Stimulated activated memory B cell treated with anti-CD40 and anti-IgM and Interleukin-4, amounts not matched to agents 10 μg/mL and 1 μg/mL and 100 μg/mL, for 72 hours (primary cell): ENCODE results near the gene RAI1.
A peak's percentile ranks its signal among the peaks of the same experiment; 100 is the strongest.
"Not testable (repeated sequence)": the region's sequence is repeated elsewhere in the genome, so short reads cannot be mapped to it uniquely, and the experiment has no call there.

ENCODE experiments used
- ATAC-seq: fragments of 150-1000 bp; cut with Tn5 transposase; 2 replicates; pipeline ENCODE4 v1.10.0; 2021
- H3K27ac Mint-ChIP-seq: one replicate; pipeline ENCODE4 v1.8.0; 2022; ENCODE audit warnings: mild to moderate bottlenecking, mixed read lengths
- H3K27me3 Mint-ChIP-seq: one replicate; pipeline ENCODE4 v1.8.0; 2022; ENCODE audit warnings: mixed read lengths
- H3K36me3 Mint-ChIP-seq: one replicate; pipeline ENCODE4 v1.8.0; 2022; ENCODE audit warnings: mixed read lengths
- H3K4me1 Mint-ChIP-seq: one replicate; pipeline ENCODE4 v1.8.0; 2022; ENCODE audit warnings: mixed read lengths
- H3K4me3 Mint-ChIP-seq: one replicate; pipeline ENCODE4 v1.8.0; 2022; ENCODE audit warnings: mild to moderate bottlenecking, moderate library complexity, mixed read lengths
- H3K9me3 Mint-ChIP-seq: one replicate; pipeline ENCODE4 v1.8.0; 2022; ENCODE audit warnings: mixed read lengths

RAI1 gene

GRCh38 chr17:17683710-17684365 lies 2.6 kb downstream of the RAI1 start:
- Mint-ChIP-seq H3K4me1 (peaks cover 52% of the 10 kb centered on the region), H3K4me3 (peak overlapping the region; percentile 89), H3K36me3 (no peaks in the 10 kb centered on the region), H3K9me3 (no peaks in the 10 kb centered on the region), H3K27me3 (no peaks in the 10 kb centered on the region), H3K27ac (peak overlapping the region; percentile 96)
- no peak for ATAC-seq

DNA sequence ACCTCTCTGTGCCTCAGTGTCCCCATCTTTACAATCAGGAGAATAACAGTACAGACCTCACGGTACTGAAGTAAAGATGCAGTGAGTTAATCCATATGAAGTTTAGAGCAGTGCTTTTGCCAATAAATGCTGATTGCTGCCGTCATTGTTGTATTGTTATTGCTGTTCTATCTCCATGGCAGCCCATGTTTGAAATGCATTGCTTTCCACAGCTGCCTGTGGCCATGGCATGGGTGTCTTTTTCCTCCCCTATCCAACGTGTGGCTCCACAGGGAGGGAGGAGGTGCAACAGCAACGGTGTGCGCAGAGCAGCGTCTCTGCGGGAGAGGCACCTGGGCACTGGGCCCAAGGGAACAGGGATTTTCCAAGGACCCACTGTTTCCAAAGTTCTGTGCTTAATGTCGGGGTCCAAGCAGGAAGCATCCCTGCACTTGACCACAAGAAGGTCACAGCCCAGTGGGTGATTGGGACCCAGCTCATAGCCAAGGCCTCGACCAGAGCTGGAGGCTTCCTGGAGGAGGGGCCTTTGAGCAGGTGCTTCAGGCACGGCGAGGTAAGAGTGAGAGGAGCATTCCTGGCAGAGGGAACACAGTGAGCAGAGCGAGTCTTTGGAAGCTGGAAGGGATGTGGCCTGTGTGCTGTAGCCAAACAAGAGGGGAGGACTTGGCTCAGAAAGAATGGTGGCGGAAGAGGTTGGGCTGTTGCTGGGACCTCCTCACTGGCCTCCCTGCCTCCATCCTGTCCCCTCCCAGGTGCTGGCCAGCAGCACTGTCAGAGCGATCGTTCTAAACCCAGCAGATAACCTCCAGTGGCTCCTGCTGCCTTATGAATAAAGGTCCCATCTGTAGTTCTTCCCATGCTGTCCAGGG lies 3.9 kb downstream of the RAI1 start:
- H3K27ac Mint-ChIP-seq, result peak overlapping the region; percentile 5
- peaks cover 52% of the 10 kb centered on the region for H3K4me1 Mint-ChIP-seq
- no peak for ATAC-seq
- H3K36me3 Mint-ChIP-seq, result no peaks in the 10 kb centered on the region
- H3K27me3 Mint-ChIP-seq, result no peaks in the 10 kb centered on the region
- H3K4me3 Mint-ChIP-seq, result no peak overlapping the region
- H3K9me3 Mint-ChIP-seq, result no peaks in the 10 kb centered on the region

DNA sequence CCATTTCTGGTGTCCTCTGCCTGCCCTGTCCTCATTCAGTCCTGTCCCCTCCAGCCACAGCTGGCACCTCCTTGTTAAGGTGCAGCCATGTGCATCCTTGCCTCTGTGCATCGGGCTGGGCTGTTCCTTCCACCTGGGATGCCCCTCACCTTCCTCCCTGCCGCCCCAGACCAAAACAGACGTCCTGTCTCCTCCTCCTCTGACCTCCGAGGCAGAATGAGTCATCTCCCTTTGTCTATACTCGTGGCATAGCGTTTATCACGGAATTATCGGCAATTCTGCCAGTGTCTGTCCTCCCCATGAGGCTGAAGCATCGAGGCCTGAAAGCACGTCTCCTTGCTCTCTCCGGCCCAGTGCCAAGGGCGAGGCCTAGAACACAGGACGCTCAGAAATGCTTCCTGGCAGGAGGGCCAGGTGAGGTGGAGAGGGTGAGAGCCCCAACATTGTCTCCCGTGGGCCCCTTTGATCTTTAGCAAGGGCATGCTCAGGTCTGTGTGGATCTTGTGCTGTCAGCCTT lies 4.6 kb downstream of the RAI1 start:
- Mint-ChIP-seq H3K9me3 (no peaks in the 10 kb centered on the region), H3K36me3 (no peaks in the 10 kb centered on the region), H3K27ac (peak overlapping the region; percentile 5), H3K4me1 (peaks cover 55% of the 10 kb centered on the region), H3K27me3 (no peaks in the 10 kb centered on the region), H3K4me3 (peak overlapping the region; percentile 0)
- ATAC-seq, result no peak

GRCh38 chr17:17689312-17689711 lies 8.1 kb downstream of the RAI1 start:
- no peak for ATAC-seq

GRCh38 chr17:17690233-17690632 lies 9.0 kb downstream of the RAI1 start:
- not testable (repeated sequence) for ATAC-seq, H3K36me3 Mint-ChIP-seq, H3K9me3 Mint-ChIP-seq, H3K27me3 Mint-ChIP-seq, H3K4me3 Mint-ChIP-seq
- Mint-ChIP-seq H3K27ac (peak overlapping the region; percentile 88), H3K4me1 (peaks cover 68% of the 10 kb centered on the region)

More at GRCh38 chr17:17689312-17689711, 8.1 kb downstream of the RAI1 start:
- Mint-ChIP-seq H3K27ac (no peak overlapping the region), H3K4me1 (peaks cover 74% of the 10 kb centered on the region), H3K36me3 (no peaks in the 10 kb centered on the region), H3K9me3 (no peaks in the 10 kb centered on the region), H3K27me3 (no peaks in the 10 kb centered on the region), H3K4me3 (no peak overlapping the region)

GRCh38 chr17:17691468-17692263 lies 10.4 kb downstream of the RAI1 start:
- Mint-ChIP-seq H3K27ac (peak overlapping the region; percentile 88), H3K9me3 (no peaks in the 10 kb centered on the region), H3K4me3 (peak overlapping the region; percentile 36), H3K36me3 (no peaks in the 10 kb centered on the region), H3K4me1 (peaks cover 65% of the 10 kb centered on the region), H3K27me3 (no peaks in the 10 kb centered on the region)
- ATAC-seq, result peak; percentile 66

DNA sequence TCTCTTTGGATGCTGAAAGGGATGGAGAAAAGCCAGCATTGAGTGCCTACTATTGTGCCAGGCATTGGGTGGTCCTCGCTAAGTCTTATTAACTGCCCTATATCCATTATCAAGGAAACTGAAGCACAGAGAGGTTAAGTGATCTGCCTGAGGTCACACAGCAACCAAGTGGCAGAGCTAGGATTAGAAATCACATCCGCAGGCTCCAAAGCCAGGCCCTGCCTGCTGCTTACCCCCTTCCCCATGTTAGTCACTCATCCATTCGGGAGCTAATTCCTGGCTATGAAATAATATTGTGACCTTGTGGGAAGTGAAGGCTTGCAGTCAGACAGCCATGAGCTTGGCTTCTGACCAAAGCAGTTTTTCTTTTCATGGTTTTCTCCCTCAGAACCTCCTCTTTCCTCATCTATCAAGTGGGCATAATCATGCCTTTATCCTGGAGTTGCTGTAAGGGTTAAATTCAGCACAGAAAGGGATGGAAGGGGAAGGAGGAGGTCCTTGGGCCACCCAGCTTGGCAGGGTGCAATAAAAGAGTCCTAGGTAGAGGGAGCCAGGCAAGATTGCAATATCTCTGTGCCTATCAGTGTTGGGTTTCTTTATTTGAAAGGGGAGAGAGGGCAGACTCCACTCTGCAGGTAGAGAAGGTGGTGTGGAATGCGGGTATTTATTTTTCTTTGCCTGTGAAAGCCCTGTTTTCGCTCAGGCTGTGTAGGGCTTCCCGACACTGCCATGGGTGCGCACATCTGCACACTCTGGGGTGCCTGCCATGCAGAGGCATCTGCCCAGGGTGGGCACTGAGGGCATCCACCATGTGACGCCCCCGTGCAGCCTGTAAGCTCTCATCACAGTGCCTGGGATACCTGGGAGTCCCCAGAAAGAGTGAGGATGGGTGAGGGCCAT lies 11.3 kb downstream of the RAI1 start:
- Mint-ChIP-seq H3K4me1 (peaks cover 65% of the 10 kb centered on the region), H3K27me3 (no peaks in the 10 kb centered on the region), H3K27ac (peak overlapping the region; percentile 88), H3K36me3 (no peaks in the 10 kb centered on the region), H3K9me3 (no peaks in the 10 kb centered on the region), H3K4me3 (peak overlapping the region; percentile 8)
- ATAC-seq, result no peak

DNA sequence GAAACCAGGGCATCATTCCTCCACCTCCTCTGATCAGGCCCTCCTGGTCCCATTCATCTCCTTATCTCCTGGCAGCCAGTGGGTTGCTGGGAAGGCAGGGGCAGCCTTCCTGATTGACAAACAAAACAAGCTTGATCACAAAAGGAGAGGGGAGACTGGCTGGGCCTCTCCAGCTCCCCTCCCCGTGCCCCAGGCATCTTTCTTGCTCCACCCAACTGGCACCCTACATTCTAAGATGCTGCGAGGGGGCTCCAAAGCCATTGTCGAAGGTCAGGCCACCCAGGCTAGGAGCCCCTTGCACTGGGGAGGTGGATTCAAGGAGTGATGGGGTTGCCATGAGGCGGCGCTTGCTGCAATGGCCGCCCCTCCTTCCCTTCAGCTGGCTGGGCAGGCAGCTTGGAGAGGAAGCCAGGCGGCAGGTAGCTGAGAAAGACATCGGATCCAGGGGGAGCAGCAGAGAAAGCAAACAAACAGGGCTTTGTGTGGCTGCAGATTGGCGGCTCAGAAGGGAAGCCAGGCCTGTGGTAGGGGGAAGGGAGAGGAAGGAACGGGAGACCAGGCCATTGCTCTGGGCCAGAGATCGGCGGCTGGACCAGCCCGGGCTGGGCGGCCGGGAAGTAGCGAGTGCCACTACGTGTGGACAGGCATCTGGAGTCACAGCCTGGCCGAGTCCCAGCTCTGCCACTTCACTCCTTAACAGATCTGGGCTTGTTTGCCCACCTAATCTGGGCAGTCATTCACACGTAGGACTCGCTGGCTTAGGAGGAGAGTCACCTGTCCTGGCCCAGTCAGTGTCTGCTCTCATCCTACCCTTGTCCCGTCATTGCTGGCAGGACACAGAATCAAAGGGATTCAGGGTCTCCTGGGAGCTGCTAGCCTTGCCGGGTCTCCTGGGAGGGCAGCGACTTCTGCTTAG lies 12.3 kb downstream of the RAI1 start:
- peak overlapping the region; percentile 88 for H3K27ac Mint-ChIP-seq
- no peaks in the 10 kb centered on the region for H3K27me3 Mint-ChIP-seq
- H3K9me3 Mint-ChIP-seq, result no peaks in the 10 kb centered on the region
- H3K4me3 Mint-ChIP-seq, result peak overlapping the region; percentile 74
- no peak for ATAC-seq
- H3K4me1 Mint-ChIP-seq, result peaks cover 72% of the 10 kb centered on the region
- H3K36me3 Mint-ChIP-seq, result no peaks in the 10 kb centered on the region

DNA sequence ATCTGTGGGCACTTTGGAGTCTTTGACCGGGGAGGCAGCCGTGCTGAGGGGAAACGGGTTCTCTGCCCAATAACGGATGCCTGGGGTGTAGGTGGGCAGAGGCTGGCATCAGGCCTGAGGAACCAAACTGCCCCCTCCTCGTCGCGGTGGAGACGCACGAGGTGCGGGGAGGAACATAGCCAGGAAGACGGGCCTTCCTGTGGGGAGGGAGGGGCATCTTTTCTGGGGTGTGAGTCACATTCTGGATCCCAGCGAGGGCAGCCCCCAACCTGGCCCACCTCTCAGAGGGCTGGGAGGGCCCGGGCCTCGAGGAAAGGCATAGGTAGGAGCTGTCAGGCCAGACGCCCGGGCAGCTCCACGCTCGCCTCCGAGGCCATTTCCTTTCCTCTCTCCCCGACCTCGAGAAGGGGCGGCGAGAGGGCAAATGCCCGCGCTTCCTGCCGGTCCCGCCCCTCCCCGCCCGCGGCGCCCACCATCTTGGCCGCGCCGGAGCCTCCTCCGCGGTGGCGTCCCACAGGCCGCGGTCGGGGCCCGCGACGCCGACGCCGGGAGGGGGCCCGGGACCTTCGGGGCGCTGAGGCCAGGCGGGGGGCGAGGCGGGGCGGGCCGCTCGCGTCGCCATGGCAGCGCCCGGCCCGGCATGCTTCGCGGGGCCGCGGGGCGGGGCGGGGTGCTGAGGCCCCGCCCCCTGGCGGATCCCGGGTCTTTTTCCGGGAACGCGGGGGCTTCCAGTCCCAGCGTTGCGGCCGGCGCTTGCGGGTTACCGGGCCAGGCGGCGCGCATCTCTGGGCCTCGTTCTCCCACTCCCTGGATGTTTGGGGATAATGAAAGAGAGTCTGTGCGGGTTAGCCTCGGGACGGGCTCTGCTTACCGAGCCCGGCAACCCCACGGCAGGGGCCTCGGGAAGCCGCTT lies 13.2 kb downstream of the RAI1 start:
- Mint-ChIP-seq H3K4me3 (peak overlapping the region; percentile 74), H3K9me3 (no peaks in the 10 kb centered on the region), H3K27me3 (no peaks in the 10 kb centered on the region), H3K4me1 (peaks cover 77% of the 10 kb centered on the region), H3K36me3 (no peaks in the 10 kb centered on the region), H3K27ac (peak overlapping the region; percentile 88)
- ATAC-seq, result peak; percentile 87

GRCh38 chr17:17696085-17696484 lies 14.8 kb downstream of the RAI1 start:
- peaks cover 2% of the 10 kb centered on the region for H3K36me3 Mint-ChIP-seq
- H3K4me3 Mint-ChIP-seq, result no peak overlapping the region
- H3K27ac Mint-ChIP-seq, result no peak overlapping the region
- ATAC-seq, result no peak
- no peaks in the 10 kb centered on the region for H3K9me3 Mint-ChIP-seq
- H3K27me3 Mint-ChIP-seq, result no peaks in the 10 kb centered on the region
- peaks cover 73% of the 10 kb centered on the region for H3K4me1 Mint-ChIP-seq

GRCh38 chr17:17696882-17697633 lies 15.8 kb downstream of the RAI1 start:
- Mint-ChIP-seq H3K27me3 (no peaks in the 10 kb centered on the region), H3K4me1 (peaks cover 71% of the 10 kb centered on the region), H3K36me3 (peaks cover 11% of the 10 kb centered on the region), H3K9me3 (no peaks in the 10 kb centered on the region), H3K4me3 (no peak overlapping the region), H3K27ac (peak overlapping the region; percentile 18)
- no peak for ATAC-seq

- Mint-ChIP-seq H3K27ac (no peak overlapping the region), H3K4me3 (no peak overlapping the region), H3K4me1 (peaks cover 63% of the 10 kb centered on the region), H3K36me3 (peaks cover 11% of the 10 kb centered on the region), H3K27me3 (no peaks in the 10 kb centered on the region), H3K9me3 (no peaks in the 10 kb centered on the region)
- ATAC-seq, result no peak
These were observed 17.1 kb downstream of the RAI1 start for GRCh38 chr17:17698371-17698770.
